Measurements from ENCODE around the gene STXBP1. TPM values are rescaled to one million over a fixed set of nuclear protein-coding genes. Genes with fewer than 3 reads are reported as not detected.

The STXBP1 gene
- total and polyA plus RNA-seq, 2 donors (not counting 3 experiments of a cell fraction or from before 2014, with no cell fraction given), result 18.8 to 51.3 TPM

- H3K9me1 ChIP-seq (replicated peaks; ENCODE audit: control insufficient read depth, extremely low read depth, insufficient read depth, low read length), result no peaks in the 10 kb centered on the region
- H3K27ac ChIP-seq (ENCODE audit: insufficient read depth, low read depth, low read length), result no peak overlapping the region
- intact Hi-C loops (cut with micrococcal nuclease), result no loop called here
- H3K79me2 ChIP-seq (ENCODE audit: control insufficient read depth, insufficient read depth, low read length), result no peaks in the 10 kb centered on the region
- no peak overlapping the region for H3K9ac ChIP-seq (replicated peaks; ENCODE audit: extremely low read depth, insufficient read depth, low read length)
- no TSS peak for BruUV-seq (replicated peaks)
- no peak overlapping the region for H3K4me2 ChIP-seq (ENCODE audit: insufficient read depth, low read length)
- no peak overlapping the region for H2AFZ ChIP-seq (ENCODE audit: low read depth, low read length)
- no peak overlapping the region for H3K4me3 ChIP-seq (replicated peaks in 1 of 3; ENCODE audit: insufficient read depth in 1 of 3, low read depth in 1 of 3, low read length in 3 of 3)
- POLR2A ChIA-PET, result no interaction called here
- dilution Hi-C loops (cut with MboI; ENCODE audit: extremely low pct_ligation_motif_present, low sequenced_read_pairs), result no loop called here
- TF ChIP-seq EZH2 (IDR thresholded peaks at IDR 0.05; ENCODE audit: borderline replicate concordance, low read depth, low read length, severe bottlenecking) (no peak), GATA2 (IDR thresholded peaks at IDR 0.05; ENCODE audit: insufficient read depth, insufficient read length, low read depth, low read length) (no peak), POLR2AphosphoS5 (IDR thresholded peaks at IDR 0.05; ENCODE audit: insufficient read depth, low read depth, low read length) (no peak), MYC (IDR thresholded peaks at IDR 0.05; ENCODE audit: low read depth, low read length) (no peak), POLR2A (IDR thresholded peaks at IDR 0.05; ENCODE audit: low read depth, low read length) (no peak), CTCF (IDR thresholded peaks at IDR 0.05; ENCODE audit: extremely low read depth in 1 of 2, insufficient read depth in 1 of 2, low read depth in 1 of 2, low read length in 2 of 2) (no peak), JUN (IDR thresholded peaks at IDR 0.05; ENCODE audit: borderline replicate concordance, insufficient read depth, insufficient read length, low read depth) (no peak), FOS (IDR thresholded peaks at IDR 0.05; ENCODE audit: borderline replicate concordance, insufficient read depth, low read length) (no peak)
- TF ChIP-seq, protein P1, sequence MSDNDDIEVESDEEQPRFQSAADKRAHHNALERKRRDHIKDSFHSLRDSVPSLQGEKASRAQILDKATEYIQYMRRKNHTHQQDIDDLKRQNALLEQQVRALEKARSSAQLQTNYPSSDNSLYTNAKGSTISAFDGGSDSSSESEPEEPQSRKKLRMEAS (IDR thresholded peaks at IDR 0.05; ENCODE audit: insufficient read depth, insufficient read length), result no peak
- DNase-seq (ENCODE audit: low read depth, low spot score) (no peak), FAIRE-seq (no peak)
- H3K9me3 ChIP-seq (replicated peaks; ENCODE audit: control insufficient read depth, insufficient read depth, low read length), result no peaks in the 10 kb centered on the region
- H3K4me1 ChIP-seq (ENCODE audit: control insufficient read depth, extremely low read depth, insufficient read depth, low read length), result no peaks in the 10 kb centered on the region
- CTCF ChIA-PET, result no interaction called here
- no peaks in the 10 kb centered on the region for H4K20me1 ChIP-seq (replicated peaks; ENCODE audit: control insufficient read depth, extremely low read depth, insufficient read depth, low read length)
- H3K36me3 ChIP-seq (ENCODE audit: control insufficient read depth in 2 of 2, extremely low read depth in 1 of 2, insufficient read depth in 2 of 2, low read length in 2 of 2), result no peaks in the 10 kb centered on the region
- H3K27me3 ChIP-seq (ENCODE audit: control insufficient read depth in 2 of 2, insufficient read depth in 2 of 2, low read length in 2 of 2), result no peaks in the 10 kb centered on the region
Measured at GRCh38 chr9:127708952-127709587, 97.0 kb downstream of the STXBP1 start.

All from endothelial cell of umbilical vein (primary cell).